AG09309 (cell line): ENCODE results near the gene HJURP.

Experiments
- DNase-seq: peaks from one replicate; pipeline ENCODE4 v3.0.0-alpha.2; 2010; ENCODE audit warnings: low read depth
- H3K4me3 ChIP-seq: 2 replicates; pipeline ENCODE4 v1.5.1; 2011; ENCODE audit warnings: mild to moderate bottlenecking, low read depth, low read length, moderate library complexity; ENCODE audit not compliant: control insufficient read depth
- CTCF ChIP-seq: IDR thresholded peaks from 2 replicates; pipeline ENCODE4 v1.5.1; 2011; ENCODE audit warnings: mild to moderate bottlenecking, low read depth, low read length, inconsistent platforms; ENCODE audit not compliant: insufficient read depth, control insufficient read depth; ENCODE audit errors: missing control alignments

The HJURP gene

GRCh38 chr2:233795735-233796171 lies 58.6 kb downstream of the HJURP start:
- no peak overlapping the region for H3K4me3 ChIP-seq
- no peak for TF ChIP-seq CTCF
- DNase-seq: no peak

- DNase-seq: no peak
- no peak overlapping the region for H3K4me3 ChIP-seq
Observed at GRCh38 chr2:233794128-233794658, 60.1 kb downstream of the HJURP start.

GRCh38 chr2:233793465-233794127 lies 60.7 kb downstream of the HJURP start:
- TF ChIP-seq CTCF: no peak
- no peak overlapping the region for H3K4me3 ChIP-seq
- DNase-seq: no peak

More at GRCh38 chr2:233794128-233794658, 60.1 kb downstream of the HJURP start:
- TF ChIP-seq CTCF: no peak

- no peak for TF ChIP-seq CTCF
- no peak for DNase-seq
- no peak overlapping the region for H3K4me3 ChIP-seq
Observed at GRCh38 chr2:233792720-233793119, 61.6 kb downstream of the HJURP start.

GRCh38 chr2:233791883-233792329 lies 62.4 kb downstream of the HJURP start:
- no peak overlapping the region for H3K4me3 ChIP-seq
- DNase-seq: no peak
- no peak for TF ChIP-seq CTCF

- DNase-seq: no peak
- no peak for TF ChIP-seq CTCF
- H3K4me3 ChIP-seq: no peak overlapping the region
Observed at GRCh38 chr2:233791151-233791882, 63.0 kb downstream of the HJURP start.
